Measurements from ENCODE around the gene RAB40B.

RAB40B gene

GRCh38 chr17:82691714-82692113, 6.8 kb downstream of the RAB40B start:
- no peak for DNase-seq (ENCODE audit: low spot score)

- no peak for DNase-seq (ENCODE audit: low spot score)
These were observed 7.6 kb downstream of the RAB40B start for GRCh38 chr17:82690786-82691489.

GRCh38 chr17:82689077-82689476, 9.4 kb downstream of the RAB40B start:
- DNase-seq (ENCODE audit: low spot score), result no peak

GRCh38 chr17:82687871-82688270, 10.6 kb downstream of the RAB40B start:
- DNase-seq (ENCODE audit: low spot score), result no peak

GRCh38 chr17:82687375-82687861, 11.1 kb downstream of the RAB40B start:
- DNase-seq (ENCODE audit: low spot score), result no peak

- no peak for DNase-seq (ENCODE audit: low spot score)
These were observed 11.9 kb downstream of the RAB40B start for GRCh38 chr17:82686366-82687324.

- DNase-seq (ENCODE audit: low spot score), result no peak
These were observed 13.2 kb downstream of the RAB40B start for GRCh38 chr17:82685291-82685690.

- no peak for DNase-seq (ENCODE audit: low spot score)
These were observed 14.2 kb downstream of the RAB40B start for GRCh38 chr17:82684228-82684841.

- DNase-seq (ENCODE audit: low spot score), result no peak
These were observed 15.0 kb downstream of the RAB40B start for GRCh38 chr17:82683534-82683933.

- DNase-seq (ENCODE audit: low spot score), result no peak
These were observed 17.0 kb downstream of the RAB40B start for GRCh38 chr17:82681547-82681946.

- no peak for DNase-seq (ENCODE audit: low spot score)
These were observed 18.7 kb downstream of the RAB40B start for GRCh38 chr17:82679586-82680465.

GRCh38 chr17:82678265-82678891, 20.1 kb downstream of the RAB40B start:
- DNase-seq (ENCODE audit: low spot score), result no peak

GRCh38 chr17:82677353-82677925, 21.1 kb downstream of the RAB40B start:
- no peak for DNase-seq (ENCODE audit: low spot score)

- DNase-seq (ENCODE audit: low spot score), result no peak
These were observed 22.8 kb downstream of the RAB40B start for GRCh38 chr17:82675476-82676245.

- DNase-seq (ENCODE audit: low spot score), result no peak
These were observed 23.6 kb downstream of the RAB40B start for GRCh38 chr17:82674656-82675475.

- no peak for DNase-seq (ENCODE audit: low spot score)
These were observed 27.6 kb downstream of the RAB40B start for GRCh38 chr17:82670661-82671450.

GRCh38 chr17:82668631-82669099, 29.8 kb downstream of the RAB40B start:
- DNase-seq (ENCODE audit: low spot score), result peak; percentile 25

- no peak for DNase-seq (ENCODE audit: low spot score)
These were observed 30.4 kb downstream of the RAB40B start for GRCh38 chr17:82668024-82668630.
